HepG2 (cell line): ENCODE measurements around the gene PP2D1. TPM values are rescaled to one million over a fixed set of nuclear protein-coding genes. Genes with fewer than 3 reads are reported as not detected.
A peak's percentile ranks its signal among the peaks of the same experiment; 100 is the strongest.

Source experiments
- CBFB ChIP-seq: sonication (generic); formaldehyde crosslinking; IDR thresholded peaks from 2 replicates; pipeline ENCODE4 v1.4.0; 2020; ENCODE audit warnings: missing genetic modification reagents
- GATA4 ChIP-seq: sonication (generic); IDR thresholded peaks from 2 replicates; pipeline ENCODE4 v1.6.1; 2016; ENCODE audit warnings: antibody characterized with exemption, low read depth, borderline replicate concordance
- SALL1 ChIP-seq: sonication (generic); formaldehyde crosslinking; IDR thresholded peaks from 2 replicates; pipeline ENCODE4 v1.8.0; 2022; ENCODE audit warnings: mild to moderate bottlenecking, missing genetic modification reagents
- SETDB1 ChIP-seq: sonication (generic); formaldehyde crosslinking; IDR thresholded peaks from 2 replicates; pipeline ENCODE4 v1.5.1; 2020; ENCODE audit warnings: missing genetic modification reagents, mild to moderate bottlenecking, borderline replicate concordance
- polyA plus RNA-seq, 8 experiments: library from polyadenylated mRNA; depleted of rRNA in 3 of 8; stranded (reverse) in 7 of 8; unstranded in 1 of 8; fragments of >200 nt; fragmentation: Illumina TruSeq in 4 of 8; extraction: Trizol in 4 of 8; gene quantifications; 2 replicates each; pipeline versions ENCODE4 v1.2.1 to v1.2.3, GENCODE V29; 2011 to 2016; ENCODE audit warnings: low read depth in 4 of 8, missing spikeins in 1 of 8, mixed read lengths in 1 of 8; ENCODE audit not compliant: insufficient read depth in 1 of 8
- total RNA-seq, 5 experiments: library from RNA; depleted of rRNA; stranded (reverse); fragments of >200 nt; fragmentation: Illumina TruSeq; extraction: Trizol; gene quantifications; 2 replicates each; pipeline ENCODE4 v1.2.3, GENCODE V29; 2016; ENCODE audit warnings: low read depth in 1 of 5
- TF ChIP-seq, protein P1 (sequence below): sonication (generic); formaldehyde crosslinking; IDR thresholded peaks from 2 replicates; pipeline ENCODE4 v1.5.0; 2020; ENCODE audit warnings: mild to moderate bottlenecking, missing genetic modification reagents
- TF ChIP-seq, protein P2 (sequence below): sonication (generic); formaldehyde crosslinking; IDR thresholded peaks from 2 replicates; pipeline ENCODE4 v1.8.1; 2023; ENCODE audit warnings: missing genetic modification reagents, mild to moderate bottlenecking, borderline replicate concordance
- TF ChIP-seq, protein P3 (sequence below): sonication (generic); formaldehyde crosslinking; IDR thresholded peaks from 2 replicates; pipeline ENCODE4 v1.4.0; 2020; ENCODE audit warnings: missing genetic modification reagents
- TF ChIP-seq, protein P4 (sequence below): sonication (generic); formaldehyde crosslinking; IDR thresholded peaks from 2 replicates; pipeline ENCODE4 v1.4.0; 2020; ENCODE audit warnings: low read depth, missing genetic modification reagents
- TF ChIP-seq, protein P5 (sequence below): sonication (generic); formaldehyde crosslinking; conservative IDR thresholded peaks from 2 replicates; pipeline ENCODE4 v1.5.0; 2020; ENCODE audit warnings: missing genetic modification reagents
- TF ChIP-seq, protein P6 (sequence below): sonication (generic); formaldehyde crosslinking; IDR thresholded peaks from 2 replicates; pipeline ENCODE4 v1.4.0; 2020; ENCODE audit warnings: missing genetic modification reagents
- TF ChIP-seq, protein P7 (sequence below): sonication (generic); formaldehyde crosslinking; IDR thresholded peaks from 2 replicates; pipeline ENCODE4 v1.4.0; 2020; ENCODE audit warnings: missing genetic modification reagents; ENCODE audit errors: not compliant biosample characterization
- TF ChIP-seq, protein P8 (sequence below): sonication (generic); formaldehyde crosslinking; IDR thresholded peaks from 2 replicates; pipeline ENCODE4 v1.8.1; 2023; ENCODE audit warnings: missing genetic modification reagents, inconsistent platforms, borderline replicate concordance
- TF ChIP-seq, protein P9 (sequence below): IDR thresholded peaks from 2 replicates; pipeline ENCODE4 v1.6.1; 2016; ENCODE audit warnings: control low read depth

The PP2D1 gene
- total and polyA plus RNA-seq, 2 of the 13 experiments (the other 11 are each of a cell fraction or from before 2014, with no cell fraction given), result not detected

DNA sequence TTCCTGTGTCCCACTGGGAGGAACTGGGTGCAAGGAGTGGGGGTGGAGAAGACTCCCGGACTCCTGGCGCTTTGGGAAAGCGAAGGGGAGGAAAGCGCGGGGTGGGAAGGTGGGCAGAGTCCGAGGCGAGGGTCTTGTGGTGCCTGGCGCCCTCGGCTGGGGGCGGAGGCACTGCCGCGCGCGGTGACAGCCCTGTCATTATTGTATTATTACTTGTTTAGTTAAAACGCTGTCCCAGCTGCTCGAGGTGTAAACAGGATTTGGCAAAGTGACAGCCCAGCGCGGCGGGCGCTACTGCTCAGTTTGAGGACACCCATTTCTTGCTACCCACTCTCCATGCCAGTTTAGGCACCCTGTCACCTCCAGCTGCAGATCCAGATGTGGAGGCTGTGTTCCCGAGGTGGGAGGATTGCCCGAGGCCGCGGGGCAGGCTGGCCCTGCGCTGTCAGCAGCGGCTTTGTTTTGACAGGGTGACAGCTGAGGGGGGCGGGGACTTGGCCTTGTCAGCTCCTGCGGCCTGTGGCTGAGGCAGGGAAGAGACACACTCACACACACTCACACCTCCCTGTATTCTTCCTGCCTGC lies 29.2 kb upstream of the PP2D1 start (continued):
- TF ChIP-seq, protein P1, sequence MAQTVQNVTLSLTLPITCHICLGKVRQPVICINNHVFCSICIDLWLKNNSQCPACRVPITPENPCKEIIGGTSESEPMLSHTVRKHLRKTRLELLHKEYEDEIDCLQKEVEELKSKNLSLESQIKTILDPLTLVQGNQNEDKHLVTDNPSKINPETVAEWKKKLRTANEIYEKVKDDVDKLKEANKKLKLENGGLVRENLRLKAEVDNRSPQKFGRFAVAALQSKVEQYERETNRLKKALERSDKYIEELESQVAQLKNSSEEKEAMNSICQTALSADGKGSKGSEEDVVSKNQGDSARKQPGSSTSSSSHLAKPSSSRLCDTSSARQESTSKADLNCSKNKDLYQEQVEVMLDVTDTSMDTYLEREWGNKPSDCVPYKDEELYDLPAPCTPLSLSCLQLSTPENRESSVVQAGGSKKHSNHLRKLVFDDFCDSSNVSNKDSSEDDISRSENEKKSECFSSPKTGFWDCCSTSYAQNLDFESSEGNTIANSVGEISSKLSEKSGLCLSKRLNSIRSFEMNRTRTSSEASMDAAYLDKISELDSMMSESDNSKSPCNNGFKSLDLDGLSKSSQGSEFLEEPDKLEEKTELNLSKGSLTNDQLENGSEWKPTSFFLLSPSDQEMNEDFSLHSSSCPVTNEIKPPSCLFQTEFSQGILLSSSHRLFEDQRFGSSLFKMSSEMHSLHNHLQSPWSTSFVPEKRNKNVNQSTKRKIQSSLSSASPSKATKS, result no peak
- TF ChIP-seq CBFB (CRISPR knock-in tag) (no peak), SETDB1 (CRISPR knock-in tag) (no peak), SALL1 (CRISPR knock-in tag) (0 out of 2 replicates have a peak, but pooled peaks have one; percentile 24), GATA4 (no peak)
- TF ChIP-seq, protein P2, sequence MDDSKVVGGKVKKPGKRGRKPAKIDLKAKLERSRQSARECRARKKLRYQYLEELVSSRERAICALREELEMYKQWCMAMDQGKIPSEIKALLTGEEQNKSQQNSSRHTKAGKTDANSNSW (CRISPR knock-in tag), result no peak
- TF ChIP-seq, protein P3, sequence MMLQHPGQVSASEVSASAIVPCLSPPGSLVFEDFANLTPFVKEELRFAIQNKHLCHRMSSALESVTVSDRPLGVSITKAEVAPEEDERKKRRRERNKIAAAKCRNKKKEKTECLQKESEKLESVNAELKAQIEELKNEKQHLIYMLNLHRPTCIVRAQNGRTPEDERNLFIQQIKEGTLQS (CRISPR knock-in tag), result no peak
- TF ChIP-seq, protein P4, sequence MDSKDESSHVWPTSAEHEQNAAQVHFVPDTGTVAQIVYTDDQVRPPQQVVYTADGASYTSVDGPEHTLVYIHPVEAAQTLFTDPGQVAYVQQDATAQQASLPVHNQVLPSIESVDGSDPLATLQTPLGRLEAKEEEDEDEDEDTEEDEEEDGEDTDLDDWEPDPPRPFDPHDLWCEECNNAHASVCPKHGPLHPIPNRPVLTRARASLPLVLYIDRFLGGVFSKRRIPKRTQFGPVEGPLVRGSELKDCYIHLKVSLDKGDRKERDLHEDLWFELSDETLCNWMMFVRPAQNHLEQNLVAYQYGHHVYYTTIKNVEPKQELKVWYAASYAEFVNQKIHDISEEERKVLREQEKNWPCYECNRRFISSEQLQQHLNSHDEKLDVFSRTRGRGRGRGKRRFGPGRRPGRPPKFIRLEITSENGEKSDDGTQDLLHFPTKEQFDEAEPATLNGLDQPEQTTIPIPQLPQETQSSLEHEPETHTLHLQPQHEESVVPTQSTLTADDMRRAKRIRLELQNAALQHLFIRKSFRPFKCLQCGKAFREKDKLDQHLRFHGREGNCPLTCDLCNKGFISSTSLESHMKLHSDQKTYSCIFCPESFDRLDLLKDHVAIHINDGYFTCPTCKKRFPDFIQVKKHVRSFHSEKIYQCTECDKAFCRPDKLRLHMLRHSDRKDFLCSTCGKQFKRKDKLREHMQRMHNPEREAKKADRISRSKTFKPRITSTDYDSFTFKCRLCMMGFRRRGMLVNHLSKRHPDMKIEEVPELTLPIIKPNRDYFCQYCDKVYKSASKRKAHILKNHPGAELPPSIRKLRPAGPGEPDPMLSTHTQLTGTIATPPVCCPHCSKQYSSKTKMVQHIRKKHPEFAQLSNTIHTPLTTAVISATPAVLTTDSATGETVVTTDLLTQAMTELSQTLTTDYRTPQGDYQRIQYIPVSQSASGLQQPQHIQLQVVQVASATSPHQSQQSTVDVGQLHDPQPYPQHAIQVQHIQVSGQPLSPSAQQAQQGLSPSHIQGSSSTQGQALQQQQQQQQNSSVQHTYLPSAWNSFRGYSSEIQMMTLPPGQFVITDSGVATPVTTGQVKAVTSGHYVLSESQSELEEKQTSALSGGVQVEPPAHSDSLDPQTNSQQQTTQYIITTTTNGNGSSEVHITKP (CRISPR knock-in tag), result no peak
- TF ChIP-seq, protein P5, sequence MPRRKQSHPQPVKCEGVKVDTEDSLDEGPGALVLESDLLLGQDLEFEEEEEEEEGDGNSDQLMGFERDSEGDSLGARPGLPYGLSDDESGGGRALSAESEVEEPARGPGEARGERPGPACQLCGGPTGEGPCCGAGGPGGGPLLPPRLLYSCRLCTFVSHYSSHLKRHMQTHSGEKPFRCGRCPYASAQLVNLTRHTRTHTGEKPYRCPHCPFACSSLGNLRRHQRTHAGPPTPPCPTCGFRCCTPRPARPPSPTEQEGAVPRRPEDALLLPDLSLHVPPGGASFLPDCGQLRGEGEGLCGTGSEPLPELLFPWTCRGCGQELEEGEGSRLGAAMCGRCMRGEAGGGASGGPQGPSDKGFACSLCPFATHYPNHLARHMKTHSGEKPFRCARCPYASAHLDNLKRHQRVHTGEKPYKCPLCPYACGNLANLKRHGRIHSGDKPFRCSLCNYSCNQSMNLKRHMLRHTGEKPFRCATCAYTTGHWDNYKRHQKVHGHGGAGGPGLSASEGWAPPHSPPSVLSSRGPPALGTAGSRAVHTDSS (CRISPR knock-in tag), result no peak
- TF ChIP-seq, protein P6, sequence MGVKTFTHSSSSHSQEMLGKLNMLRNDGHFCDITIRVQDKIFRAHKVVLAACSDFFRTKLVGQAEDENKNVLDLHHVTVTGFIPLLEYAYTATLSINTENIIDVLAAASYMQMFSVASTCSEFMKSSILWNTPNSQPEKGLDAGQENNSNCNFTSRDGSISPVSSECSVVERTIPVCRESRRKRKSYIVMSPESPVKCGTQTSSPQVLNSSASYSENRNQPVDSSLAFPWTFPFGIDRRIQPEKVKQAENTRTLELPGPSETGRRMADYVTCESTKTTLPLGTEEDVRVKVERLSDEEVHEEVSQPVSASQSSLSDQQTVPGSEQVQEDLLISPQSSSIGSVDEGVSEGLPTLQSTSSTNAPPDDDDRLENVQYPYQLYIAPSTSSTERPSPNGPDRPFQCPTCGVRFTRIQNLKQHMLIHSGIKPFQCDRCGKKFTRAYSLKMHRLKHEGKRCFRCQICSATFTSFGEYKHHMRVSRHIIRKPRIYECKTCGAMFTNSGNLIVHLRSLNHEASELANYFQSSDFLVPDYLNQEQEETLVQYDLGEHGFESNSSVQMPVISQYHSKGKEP (CRISPR knock-in tag), result no peak
- TF ChIP-seq, protein P7, sequence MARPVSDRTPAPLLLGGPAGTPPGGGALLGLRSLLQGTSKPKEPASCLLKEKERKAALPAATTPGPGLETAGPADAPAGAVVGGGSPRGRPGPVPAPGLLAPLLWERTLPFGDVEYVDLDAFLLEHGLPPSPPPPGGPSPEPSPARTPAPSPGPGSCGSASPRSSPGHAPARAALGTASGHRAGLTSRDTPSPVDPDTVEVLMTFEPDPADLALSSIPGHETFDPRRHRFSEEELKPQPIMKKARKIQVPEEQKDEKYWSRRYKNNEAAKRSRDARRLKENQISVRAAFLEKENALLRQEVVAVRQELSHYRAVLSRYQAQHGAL (CRISPR knock-in tag), result no peak
- TF ChIP-seq, protein P8, sequence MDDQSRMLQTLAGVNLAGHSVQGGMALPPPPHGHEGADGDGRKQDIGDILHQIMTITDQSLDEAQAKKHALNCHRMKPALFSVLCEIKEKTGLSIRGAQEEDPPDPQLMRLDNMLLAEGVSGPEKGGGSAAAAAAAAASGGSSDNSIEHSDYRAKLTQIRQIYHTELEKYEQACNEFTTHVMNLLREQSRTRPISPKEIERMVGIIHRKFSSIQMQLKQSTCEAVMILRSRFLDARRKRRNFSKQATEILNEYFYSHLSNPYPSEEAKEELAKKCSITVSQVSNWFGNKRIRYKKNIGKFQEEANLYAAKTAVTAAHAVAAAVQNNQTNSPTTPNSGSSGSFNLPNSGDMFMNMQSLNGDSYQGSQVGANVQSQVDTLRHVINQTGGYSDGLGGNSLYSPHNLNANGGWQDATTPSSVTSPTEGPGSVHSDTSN (CRISPR knock-in tag), result no peak
- TF ChIP-seq, protein P9, sequence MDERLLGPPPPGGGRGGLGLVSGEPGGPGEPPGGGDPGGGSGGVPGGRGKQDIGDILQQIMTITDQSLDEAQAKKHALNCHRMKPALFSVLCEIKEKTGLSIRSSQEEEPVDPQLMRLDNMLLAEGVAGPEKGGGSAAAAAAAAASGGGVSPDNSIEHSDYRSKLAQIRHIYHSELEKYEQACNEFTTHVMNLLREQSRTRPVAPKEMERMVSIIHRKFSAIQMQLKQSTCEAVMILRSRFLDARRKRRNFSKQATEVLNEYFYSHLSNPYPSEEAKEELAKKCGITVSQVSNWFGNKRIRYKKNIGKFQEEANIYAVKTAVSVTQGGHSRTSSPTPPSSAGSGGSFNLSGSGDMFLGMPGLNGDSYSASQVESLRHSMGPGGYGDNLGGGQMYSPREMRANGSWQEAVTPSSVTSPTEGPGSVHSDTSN (CRISPR knock-in tag), result 0 out of 2 replicates have a peak, but pooled peaks have one; percentile 58
